OCI-LY1 (cell line): ENCODE results near the gene EVC.

Source experiments
- EZH2 ChIP-seq: fragments of 200-600 bp; sonication (generic), shearing (Covaris generic); IDR thresholded peaks from 2 replicates; pipeline ENCODE4 v1.8.0; 2017; ENCODE audit warnings: borderline replicate concordance, mixed run types, mild to moderate bottlenecking, antibody characterized with exemption, low read length, moderate library complexity, mixed read lengths
- TF ChIP-seq, protein P1 (sequence below): fragments of 200-600 bp; sonication (generic), shearing (Covaris generic); IDR thresholded peaks from 2 replicates; pipeline ENCODE4 v1.5.1; 2017; ENCODE audit warnings: mild to moderate bottlenecking, antibody characterized with exemption, low read length, moderate library complexity, mixed read lengths

GRCh38 chr4:5742968-5743367, 32.0 kb downstream of the EVC start:
- TF ChIP-seq, protein P1, sequence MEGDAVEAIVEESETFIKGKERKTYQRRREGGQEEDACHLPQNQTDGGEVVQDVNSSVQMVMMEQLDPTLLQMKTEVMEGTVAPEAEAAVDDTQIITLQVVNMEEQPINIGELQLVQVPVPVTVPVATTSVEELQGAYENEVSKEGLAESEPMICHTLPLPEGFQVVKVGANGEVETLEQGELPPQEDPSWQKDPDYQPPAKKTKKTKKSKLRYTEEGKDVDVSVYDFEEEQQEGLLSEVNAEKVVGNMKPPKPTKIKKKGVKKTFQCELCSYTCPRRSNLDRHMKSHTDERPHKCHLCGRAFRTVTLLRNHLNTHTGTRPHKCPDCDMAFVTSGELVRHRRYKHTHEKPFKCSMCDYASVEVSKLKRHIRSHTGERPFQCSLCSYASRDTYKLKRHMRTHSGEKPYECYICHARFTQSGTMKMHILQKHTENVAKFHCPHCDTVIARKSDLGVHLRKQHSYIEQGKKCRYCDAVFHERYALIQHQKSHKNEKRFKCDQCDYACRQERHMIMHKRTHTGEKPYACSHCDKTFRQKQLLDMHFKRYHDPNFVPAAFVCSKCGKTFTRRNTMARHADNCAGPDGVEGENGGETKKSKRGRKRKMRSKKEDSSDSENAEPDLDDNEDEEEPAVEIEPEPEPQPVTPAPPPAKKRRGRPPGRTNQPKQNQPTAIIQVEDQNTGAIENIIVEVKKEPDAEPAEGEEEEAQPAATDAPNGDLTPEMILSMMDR, result no peak
- TF ChIP-seq EZH2, result no peak
